Naive B cell (primary cell): ENCODE results near the gene ATP6V1A. TPM values are rescaled to one million over a fixed set of nuclear protein-coding genes. Genes with fewer than 3 reads are reported as not detected.

Source experiments
- ATAC-seq, 2 donors: fragments of 150-1000 bp; cut with Tn5 transposase; 2 replicates each; pipeline ENCODE4 v1.10.0; 2021; ENCODE audit warnings: low read depth in 2 of 2, mild to moderate bottlenecking in 2 of 2, moderate library complexity in 2 of 2
- DNase-seq: peaks from one replicate; pipeline ENCODE4 v3.0.0; 2022
- H3K27ac Mint-ChIP-seq, 6 donors: one replicate each; pipeline ENCODE4 v1.8.0; 2020 to 2022; ENCODE audit warnings: mild to moderate bottlenecking in 6 of 6, mixed read lengths in 6 of 6, moderate library complexity in 5 of 6, inconsistent platforms in 2 of 6
- H3K27me3 Mint-ChIP-seq, 3 donors: one replicate each; pipeline ENCODE4 v1.8.0; 2021 to 2022; ENCODE audit warnings: mixed read lengths in 3 of 3, mild to moderate bottlenecking in 1 of 3
- H3K36me3 Mint-ChIP-seq, 2 donors: one replicate each; pipeline ENCODE4 v1.8.0; 2020 to 2022; ENCODE audit warnings: mixed read lengths in 2 of 2, inconsistent platforms in 1 of 2, mild to moderate bottlenecking in 1 of 2
- H3K4me1 Mint-ChIP-seq, 3 donors: one replicate each; pipeline ENCODE4 v1.8.0; 2020 to 2022; ENCODE audit warnings: mixed read lengths in 3 of 3, inconsistent platforms in 1 of 3, mild to moderate bottlenecking in 1 of 3, moderate library complexity in 1 of 3
- H3K4me3 Mint-ChIP-seq, 8 donors: one replicate each; pipeline ENCODE4 v1.8.0; 2020 to 2022; ENCODE audit warnings: mild to moderate bottlenecking in 8 of 8, mixed read lengths in 8 of 8, moderate library complexity in 8 of 8, inconsistent platforms in 2 of 8
- H3K9me3 Mint-ChIP-seq, 7 donors: one replicate each; pipeline ENCODE4 v1.8.0; 2020 to 2022; ENCODE audit warnings: mixed read lengths in 7 of 7, mild to moderate bottlenecking in 5 of 7, inconsistent platforms in 2 of 7, moderate library complexity in 1 of 7
- polyA plus RNA-seq, 6 donors: library from polyadenylated mRNA; unstranded; fragments of 300-500 nt; fragmentation: Illumina TruSeq; gene quantifications; one replicate each; pipeline ENCODE4 v1.2.3, GENCODE V29; 2021; ENCODE audit warnings: low read depth in 6 of 6

The ATP6V1A gene
- 10 to 100 TPM; 42.2 to 55.1 (median 52.2) TPM for polyA plus RNA-seq

GRCh38 chr3:113746548-113747282 is at the start of gene ATP6V1A:
Gene ATP6V1A (plus strand): TSS chr3:113747035. CDS start chr3:113778754, 31,719 bp downstream.
- Mint-ChIP-seq H3K36me3 (peaks cover 0 to 7% of the 10 kb centered on the region in 2 donors), H3K4me3 (peak within 1 kb of the TSS; percentile 88 to 100 (median 98)), H3K27ac (peak within 1 kb of the TSS; percentile 100), H3K27me3 (no peaks in the 10 kb centered on the region), H3K9me3 (no peaks in the 10 kb centered on the region), H3K4me1 (peaks cover 37 to 58% (median 58%) of the 10 kb centered on the region in 3 donors)
- ATAC-seq (peak; percentile 53 to 55), DNase-seq (peak; percentile 87)

DNA sequence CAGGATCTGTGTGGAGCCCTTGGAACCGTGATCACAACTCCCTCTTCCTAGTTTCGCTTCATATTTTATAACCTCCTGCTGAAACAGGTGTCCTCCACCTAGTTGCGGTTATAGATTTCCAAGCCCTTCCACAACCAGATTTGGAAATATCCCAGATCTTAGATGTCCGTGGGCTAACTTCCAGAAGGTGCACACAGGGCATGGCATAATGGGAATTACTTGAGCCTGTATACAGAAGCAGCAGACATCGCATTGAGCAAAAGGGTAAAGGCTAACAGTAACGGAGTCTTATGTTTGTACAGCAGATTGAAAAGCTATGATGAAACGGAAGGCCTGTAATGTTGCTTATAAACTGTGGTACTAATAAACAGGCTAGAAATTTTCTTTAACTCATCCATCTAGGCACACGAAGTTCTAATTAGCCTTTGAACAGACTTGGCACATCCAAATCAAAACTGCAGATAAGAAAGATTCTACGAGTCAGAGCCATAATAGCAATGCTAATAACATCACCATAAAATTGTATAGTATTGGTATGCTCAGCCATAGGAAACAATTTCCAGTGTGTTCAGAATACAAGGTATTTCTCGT is 49.2 kb upstream of the ATP6V1A start:
- ATAC-seq (no peak), DNase-seq (no peak)
- H3K36me3 Mint-ChIP-seq = peaks cover 8 to 9% of the 10 kb centered on the region in 2 donors
- no peak overlapping the region for H3K4me3 Mint-ChIP-seq
- H3K27ac Mint-ChIP-seq = no peak overlapping the region
- H3K9me3 Mint-ChIP-seq = no peaks in the 10 kb centered on the region
- H3K27me3 Mint-ChIP-seq = no peaks in the 10 kb centered on the region
- H3K4me1 Mint-ChIP-seq = peaks cover 25 to 32% (median 31%) of the 10 kb centered on the region in 3 donors

- peak overlapping the region in 1 of 6 donors; percentile 78 for H3K27ac Mint-ChIP-seq
- ATAC-seq (no peak), DNase-seq (no peak)
- peak overlapping the region in 2 of 8 donors; percentile 67 to 85 for H3K4me3 Mint-ChIP-seq
- H3K27me3 Mint-ChIP-seq = no peaks in the 10 kb centered on the region
- peaks cover 22 to 28% (median 27%) of the 10 kb centered on the region in 3 donors for H3K4me1 Mint-ChIP-seq
- no peaks in the 10 kb centered on the region for H3K9me3 Mint-ChIP-seq
- peaks cover 5 to 8% of the 10 kb centered on the region in 2 donors for H3K36me3 Mint-ChIP-seq
Observed at GRCh38 chr3:113698213-113698742, 48.6 kb upstream of the ATP6V1A start.

- Mint-ChIP-seq H3K4me1 (peaks cover 15 to 21% (median 20%) of the 10 kb centered on the region in 3 donors), H3K4me3 (peak overlapping the region in 3 of 8 donors; percentile 81 to 85 (median 85)), H3K27me3 (no peaks in the 10 kb centered on the region), H3K27ac (peak overlapping the region in 3 of 6 donors; percentile 74 to 92 (median 87)), H3K9me3 (no peaks in the 10 kb centered on the region), H3K36me3 (peaks cover 0 to 3% of the 10 kb centered on the region in 2 donors)
- no peak for DNase-seq
- no peak for ATAC-seq
Observed at GRCh38 chr3:113698956-113699355, 47.9 kb upstream of the ATP6V1A start.

DNA sequence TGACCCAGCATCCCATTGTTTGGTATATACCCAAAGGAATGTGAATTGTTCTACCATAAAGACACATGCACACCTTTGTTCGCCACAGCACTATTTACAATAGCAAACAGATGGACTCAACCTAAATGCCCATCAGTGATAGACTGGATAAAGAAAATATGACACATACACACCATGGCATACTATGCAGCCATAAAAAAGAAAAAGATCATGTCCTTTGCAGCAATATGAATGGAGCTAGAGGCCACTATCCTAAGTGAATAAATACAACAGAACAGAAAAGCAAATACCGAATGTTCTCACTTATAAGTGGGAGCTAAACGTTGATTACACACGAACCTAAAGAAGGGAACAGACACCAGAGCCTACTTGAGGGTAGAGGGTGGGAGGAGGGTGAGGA is 39.0 kb upstream of the ATP6V1A start:
- peak overlapping the region in 1 of 6 donors; percentile 24 for H3K27ac Mint-ChIP-seq
- no peak overlapping the region for H3K4me3 Mint-ChIP-seq
- no peaks in the 10 kb centered on the region for H3K27me3 Mint-ChIP-seq
- no peaks in the 10 kb centered on the region for H3K4me1 Mint-ChIP-seq
- no peaks in the 10 kb centered on the region for H3K36me3 Mint-ChIP-seq
- no peak for DNase-seq
- H3K9me3 Mint-ChIP-seq = peaks cover 0 to 3% (median 0%) of the 10 kb centered on the region in 7 donors
- no peak for ATAC-seq

GRCh38 chr3:113712129-113712528 is 34.7 kb upstream of the ATP6V1A start:
- Mint-ChIP-seq H3K4me1 (no peaks in the 10 kb centered on the region), H3K27me3 (no peaks in the 10 kb centered on the region), H3K36me3 (no peaks in the 10 kb centered on the region), H3K27ac (no peak overlapping the region), H3K4me3 (no peak overlapping the region), H3K9me3 (peaks cover 0 to 3% (median 0%) of the 10 kb centered on the region in 7 donors)
- ATAC-seq (no peak), DNase-seq (no peak)

DNA sequence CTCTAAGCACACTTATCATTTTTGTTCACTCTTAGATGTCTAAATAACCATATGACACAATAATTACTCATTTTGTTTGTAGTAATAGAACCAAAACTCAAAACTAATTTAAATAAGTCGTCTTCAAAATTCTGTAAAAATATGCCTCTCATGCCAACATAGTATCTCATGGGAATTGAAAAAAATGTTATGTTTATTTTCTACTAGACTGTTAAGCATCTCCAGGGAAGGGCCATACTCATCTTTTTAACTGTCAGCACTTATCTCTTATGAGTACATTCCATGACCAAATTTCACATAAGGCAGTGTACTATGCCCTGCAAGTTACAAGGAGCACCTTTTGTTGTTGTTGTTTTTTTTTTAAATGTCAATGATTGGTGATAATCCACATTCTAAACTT is 32.1 kb upstream of the ATP6V1A start:
- no peak for DNase-seq
- peak overlapping the region in 1 of 6 donors; percentile 64 for H3K27ac Mint-ChIP-seq
- ATAC-seq = no peak
- peaks cover 0 to 5% (median 2%) of the 10 kb centered on the region in 3 donors for H3K4me1 Mint-ChIP-seq
- no peaks in the 10 kb centered on the region for H3K36me3 Mint-ChIP-seq
- H3K4me3 Mint-ChIP-seq = no peak overlapping the region
- H3K9me3 Mint-ChIP-seq = no peaks in the 10 kb centered on the region
- H3K27me3 Mint-ChIP-seq = no peaks in the 10 kb centered on the region

GRCh38 chr3:113717308-113717707 is 29.5 kb upstream of the ATP6V1A start:
- ATAC-seq (no peak), DNase-seq (no peak)
- Mint-ChIP-seq H3K4me3 (no peak overlapping the region), H3K36me3 (peaks cover 9 to 14% of the 10 kb centered on the region in 2 donors), H3K4me1 (peaks cover 2 to 9% (median 5%) of the 10 kb centered on the region in 3 donors), H3K27ac (peak overlapping the region in 2 of 6 donors; percentile 39 to 57), H3K27me3 (no peaks in the 10 kb centered on the region), H3K9me3 (no peaks in the 10 kb centered on the region)

DNA sequence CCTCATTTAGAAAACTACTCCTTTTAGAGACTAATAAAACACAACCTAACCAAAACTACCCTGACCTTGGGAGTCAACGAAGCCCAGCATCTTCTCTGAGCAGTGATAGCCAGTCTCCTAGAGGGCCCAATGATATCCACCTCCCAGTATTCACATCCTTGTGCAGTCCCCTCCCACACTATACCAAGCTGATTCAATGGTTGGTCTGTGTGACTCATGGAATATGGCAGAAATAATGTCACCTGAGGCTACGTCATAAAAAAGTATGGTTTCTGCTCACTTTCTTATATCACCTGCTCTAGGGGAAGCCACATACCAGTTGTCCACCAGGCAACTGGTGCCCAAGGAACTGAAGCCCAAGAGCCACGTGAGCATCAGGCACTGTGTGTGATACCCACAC is 29.0 kb upstream of the ATP6V1A start:
- peaks cover 5 to 9% (median 6%) of the 10 kb centered on the region in 3 donors for H3K4me1 Mint-ChIP-seq
- H3K4me3 Mint-ChIP-seq = no peak overlapping the region
- DNase-seq = no peak
- ATAC-seq = no peak
- no peaks in the 10 kb centered on the region for H3K27me3 Mint-ChIP-seq
- H3K9me3 Mint-ChIP-seq = no peaks in the 10 kb centered on the region
- H3K36me3 Mint-ChIP-seq = peaks cover 9 to 19% of the 10 kb centered on the region in 2 donors
- H3K27ac Mint-ChIP-seq = peak overlapping the region in 2 of 6 donors; percentile 41

DNA sequence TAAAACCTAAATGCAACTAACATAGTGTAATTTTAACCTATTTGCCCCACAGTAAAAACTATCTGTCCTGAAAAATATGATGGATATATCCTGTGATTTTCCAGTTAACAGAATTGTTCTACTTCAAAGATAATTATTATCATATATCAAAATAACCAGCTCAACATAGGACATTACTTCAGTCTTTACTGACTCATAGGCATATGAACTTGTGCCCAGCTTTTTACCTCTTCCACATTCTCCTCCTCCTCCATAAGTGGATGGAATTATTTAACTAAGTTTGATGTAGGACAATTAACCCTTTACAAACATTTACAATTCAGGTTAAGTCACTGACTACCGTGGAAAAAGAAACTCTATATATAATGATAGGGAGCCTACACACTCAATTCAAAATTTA is 27.5 kb upstream of the ATP6V1A start:
- H3K4me1 Mint-ChIP-seq = peaks cover 5 to 9% (median 9%) of the 10 kb centered on the region in 3 donors
- H3K27me3 Mint-ChIP-seq = no peaks in the 10 kb centered on the region
- ATAC-seq (no peak), DNase-seq (no peak)
- H3K27ac Mint-ChIP-seq = peak overlapping the region in 2 of 6 donors; percentile 28 to 61
- H3K4me3 Mint-ChIP-seq = no peak overlapping the region
- H3K9me3 Mint-ChIP-seq = no peaks in the 10 kb centered on the region
- peaks cover 9 to 22% of the 10 kb centered on the region in 2 donors for H3K36me3 Mint-ChIP-seq

DNA sequence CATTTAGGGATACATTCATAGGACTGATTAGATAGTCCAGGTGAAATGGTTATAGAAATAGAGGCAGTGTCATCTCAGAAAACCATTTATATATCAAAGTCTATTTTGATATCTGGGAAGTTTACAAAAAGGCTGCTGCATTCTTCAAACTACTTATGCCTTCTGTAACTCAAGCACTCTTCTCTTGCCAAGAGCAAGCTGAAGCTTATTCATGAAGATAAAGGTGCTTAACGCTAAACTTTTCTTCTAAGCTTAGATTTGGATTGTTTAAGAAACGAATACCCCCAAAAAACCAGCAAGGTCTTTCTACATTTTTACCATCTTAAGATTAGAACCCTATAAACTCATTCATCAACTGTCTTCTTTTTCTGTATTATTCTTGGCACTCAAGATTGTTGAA is 27.1 kb upstream of the ATP6V1A start:
- H3K27me3 Mint-ChIP-seq = no peaks in the 10 kb centered on the region
- ATAC-seq = no peak
- DNase-seq = no peak
- H3K4me1 Mint-ChIP-seq = peaks cover 7 to 12% (median 9%) of the 10 kb centered on the region in 3 donors
- H3K9me3 Mint-ChIP-seq = no peaks in the 10 kb centered on the region
- H3K36me3 Mint-ChIP-seq = peaks cover 12 to 25% of the 10 kb centered on the region in 2 donors
- H3K27ac Mint-ChIP-seq = peak overlapping the region in 1 of 6 donors; percentile 61
- H3K4me3 Mint-ChIP-seq = no peak overlapping the region

DNA sequence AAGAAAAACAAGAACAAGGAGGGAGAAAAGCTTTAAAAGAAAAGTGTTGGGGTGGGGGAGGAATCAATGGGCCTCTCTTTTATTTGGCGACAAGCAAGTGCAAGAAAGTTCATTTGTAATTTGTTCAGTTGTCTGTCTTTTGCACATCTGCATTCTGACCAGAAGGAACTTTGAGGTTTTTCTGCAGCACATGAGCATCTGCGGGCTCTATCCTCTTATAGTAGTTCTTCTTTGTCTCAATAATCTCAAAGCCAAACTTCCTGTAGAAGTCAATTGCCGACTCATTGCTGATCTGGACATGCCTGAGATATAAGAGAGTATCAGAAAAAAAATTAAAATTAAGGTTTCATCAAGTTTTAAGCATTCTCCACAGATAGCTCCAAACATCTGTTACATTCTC is 25.2 kb upstream of the ATP6V1A start:
- H3K9me3 Mint-ChIP-seq = no peaks in the 10 kb centered on the region
- no peak for ATAC-seq
- DNase-seq = no peak
- H3K27me3 Mint-ChIP-seq = no peaks in the 10 kb centered on the region
- H3K4me3 Mint-ChIP-seq = no peak overlapping the region
- H3K4me1 Mint-ChIP-seq = peaks cover 9 to 19% (median 11%) of the 10 kb centered on the region in 3 donors
- H3K27ac Mint-ChIP-seq = peak overlapping the region in 3 of 6 donors; percentile 23 to 56 (median 42)
- peaks cover 16 to 27% of the 10 kb centered on the region in 2 donors for H3K36me3 Mint-ChIP-seq

DNA sequence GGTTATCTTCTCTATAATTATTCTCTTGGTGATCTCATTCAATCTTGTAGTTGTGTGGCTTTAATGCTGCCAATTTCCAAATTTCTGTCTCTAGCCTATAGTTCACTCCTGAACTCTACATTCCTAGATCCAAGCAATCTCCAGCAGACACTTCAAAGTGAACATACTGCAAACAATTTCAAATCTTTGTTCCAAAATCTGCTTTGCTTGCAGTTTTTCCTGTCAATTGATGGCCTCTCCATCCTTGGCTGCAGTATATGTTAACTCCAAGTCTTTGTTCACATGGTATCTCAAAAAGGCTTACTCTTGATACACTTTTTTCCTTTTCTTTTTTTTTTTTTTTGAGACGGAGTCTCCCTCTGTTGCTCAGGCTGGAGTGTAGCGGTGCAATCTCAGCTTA is 18.2 kb upstream of the ATP6V1A start:
- H3K4me3 Mint-ChIP-seq = no peak overlapping the region
- H3K27me3 Mint-ChIP-seq = no peaks in the 10 kb centered on the region
- H3K9me3 Mint-ChIP-seq = no peaks in the 10 kb centered on the region

More for the DNA sequence above, 18.2 kb upstream of the ATP6V1A start:
- ATAC-seq (no peak), DNase-seq (no peak)
- H3K36me3 Mint-ChIP-seq = peaks cover 11 to 13% of the 10 kb centered on the region in 2 donors
- H3K27ac Mint-ChIP-seq = peak overlapping the region in 2 of 6 donors; percentile 61 to 90
- H3K4me1 Mint-ChIP-seq = peaks cover 13 to 28% (median 16%) of the 10 kb centered on the region in 3 donors
